ENCODE measurements around the gene AOC2. TPM values are rescaled to one million over a fixed set of nuclear protein-coding genes. Genes with fewer than 3 reads are reported as not detected.

Gene AOC2
- total and polyA plus RNA-seq, 2 of the 13 experiments (the other 11 are each of a cell fraction or from before 2014, with no cell fraction given), result 1.2 to 3.3 TPM

DNA sequence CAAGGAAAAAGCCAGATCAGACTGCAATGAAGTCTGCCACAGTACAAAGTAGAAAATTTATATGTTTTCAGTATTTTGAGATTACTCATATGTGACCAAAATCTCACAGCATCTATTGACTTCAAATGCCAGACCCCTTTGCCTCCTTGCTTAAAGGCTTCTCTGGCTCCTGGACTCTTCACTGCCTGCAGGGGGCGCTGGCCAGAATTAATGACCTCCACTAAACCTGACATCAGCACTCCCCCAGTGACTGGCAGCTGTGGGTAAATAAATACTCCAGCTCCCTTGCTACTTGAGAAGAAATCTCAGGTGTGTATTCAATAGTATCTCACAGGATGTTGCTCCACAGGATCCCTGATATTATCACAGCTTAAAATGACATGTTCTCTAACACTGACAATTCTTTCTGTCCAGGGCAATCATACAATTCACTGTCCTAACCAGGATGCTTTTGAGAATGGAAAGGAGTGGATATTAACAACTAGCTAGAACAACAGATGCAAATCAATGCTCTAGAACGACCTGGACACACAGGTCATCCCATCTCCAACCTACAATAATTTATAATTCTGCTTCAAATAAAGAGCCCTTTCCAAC is 24.3 kb upstream of the AOC2 start (continued):
- no peak for TF ChIP-seq ZNF407 (CRISPR knock-in tag; IDR thresholded peaks at IDR 0.05; ENCODE audit: not compliant biosample characterization)
- TF ChIP-seq NR2F6 (IDR thresholded peaks at IDR 0.05), result peak; percentile 46
- no peak; the same call in 1 of the 2 replicates for TF ChIP-seq NR2F6 (CRISPR knock-in tag; IDR thresholded peaks at IDR 0.05)
- TF ChIP-seq FIP1L1 (IDR thresholded peaks at IDR 0.05; ENCODE audit: borderline replicate concordance, insufficient read depth, low read depth, low read length), result no peak
- TF ChIP-seq, protein P1, sequence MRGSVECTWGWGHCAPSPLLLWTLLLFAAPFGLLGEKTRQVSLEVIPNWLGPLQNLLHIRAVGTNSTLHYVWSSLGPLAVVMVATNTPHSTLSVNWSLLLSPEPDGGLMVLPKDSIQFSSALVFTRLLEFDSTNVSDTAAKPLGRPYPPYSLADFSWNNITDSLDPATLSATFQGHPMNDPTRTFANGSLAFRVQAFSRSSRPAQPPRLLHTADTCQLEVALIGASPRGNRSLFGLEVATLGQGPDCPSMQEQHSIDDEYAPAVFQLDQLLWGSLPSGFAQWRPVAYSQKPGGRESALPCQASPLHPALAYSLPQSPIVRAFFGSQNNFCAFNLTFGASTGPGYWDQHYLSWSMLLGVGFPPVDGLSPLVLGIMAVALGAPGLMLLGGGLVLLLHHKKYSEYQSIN (CRISPR knock-in tag; IDR thresholded peaks at IDR 0.05; ENCODE audit: borderline replicate concordance), result no peak
- TF ChIP-seq, protein P2, sequence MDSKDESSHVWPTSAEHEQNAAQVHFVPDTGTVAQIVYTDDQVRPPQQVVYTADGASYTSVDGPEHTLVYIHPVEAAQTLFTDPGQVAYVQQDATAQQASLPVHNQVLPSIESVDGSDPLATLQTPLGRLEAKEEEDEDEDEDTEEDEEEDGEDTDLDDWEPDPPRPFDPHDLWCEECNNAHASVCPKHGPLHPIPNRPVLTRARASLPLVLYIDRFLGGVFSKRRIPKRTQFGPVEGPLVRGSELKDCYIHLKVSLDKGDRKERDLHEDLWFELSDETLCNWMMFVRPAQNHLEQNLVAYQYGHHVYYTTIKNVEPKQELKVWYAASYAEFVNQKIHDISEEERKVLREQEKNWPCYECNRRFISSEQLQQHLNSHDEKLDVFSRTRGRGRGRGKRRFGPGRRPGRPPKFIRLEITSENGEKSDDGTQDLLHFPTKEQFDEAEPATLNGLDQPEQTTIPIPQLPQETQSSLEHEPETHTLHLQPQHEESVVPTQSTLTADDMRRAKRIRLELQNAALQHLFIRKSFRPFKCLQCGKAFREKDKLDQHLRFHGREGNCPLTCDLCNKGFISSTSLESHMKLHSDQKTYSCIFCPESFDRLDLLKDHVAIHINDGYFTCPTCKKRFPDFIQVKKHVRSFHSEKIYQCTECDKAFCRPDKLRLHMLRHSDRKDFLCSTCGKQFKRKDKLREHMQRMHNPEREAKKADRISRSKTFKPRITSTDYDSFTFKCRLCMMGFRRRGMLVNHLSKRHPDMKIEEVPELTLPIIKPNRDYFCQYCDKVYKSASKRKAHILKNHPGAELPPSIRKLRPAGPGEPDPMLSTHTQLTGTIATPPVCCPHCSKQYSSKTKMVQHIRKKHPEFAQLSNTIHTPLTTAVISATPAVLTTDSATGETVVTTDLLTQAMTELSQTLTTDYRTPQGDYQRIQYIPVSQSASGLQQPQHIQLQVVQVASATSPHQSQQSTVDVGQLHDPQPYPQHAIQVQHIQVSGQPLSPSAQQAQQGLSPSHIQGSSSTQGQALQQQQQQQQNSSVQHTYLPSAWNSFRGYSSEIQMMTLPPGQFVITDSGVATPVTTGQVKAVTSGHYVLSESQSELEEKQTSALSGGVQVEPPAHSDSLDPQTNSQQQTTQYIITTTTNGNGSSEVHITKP (CRISPR knock-in tag; IDR thresholded peaks at IDR 0.05; ENCODE audit: low read depth), result no peak
- TF ChIP-seq ZNF432 (CRISPR knock-in tag; IDR thresholded peaks at IDR 0.05; ENCODE audit: borderline replicate concordance), result no peak
- no peak for TF ChIP-seq TGIF2 (CRISPR knock-in tag; IDR thresholded peaks at IDR 0.05)
- no peak for TF ChIP-seq KLF12 (CRISPR knock-in tag; IDR thresholded peaks at IDR 0.05; ENCODE audit: borderline replicate concordance)
- TF ChIP-seq AGO1 (IDR thresholded peaks at IDR 0.05; ENCODE audit: low read depth, low read length, poor library complexity, severe bottlenecking), result no peak
- TF ChIP-seq RAD21 (CRISPR knock-in tag; IDR thresholded peaks at IDR 0.05), result peak; percentile 60
- no peak for TF ChIP-seq JUND (CRISPR knock-in tag; IDR thresholded peaks at IDR 0.05)
- TF ChIP-seq SMC3 (IDR thresholded peaks at IDR 0.05; ENCODE audit: low read length), result peak; percentile 82
- TF ChIP-seq SIX4 (CRISPR knock-in tag; IDR thresholded peaks at IDR 0.05), result no peak
- no peak for TF ChIP-seq SNRNP70 (IDR thresholded peaks at IDR 0.05; ENCODE audit: low read depth, low read length)
- TF ChIP-seq ZNF260 (CRISPR knock-in tag; IDR thresholded peaks at IDR 0.05; ENCODE audit: borderline replicate concordance, low read depth), result no peak
- peak; percentile 45 for TF ChIP-seq FOSL2 (CRISPR knock-in tag; IDR thresholded peaks at IDR 0.05)
- TF ChIP-seq ZMYM4 (CRISPR knock-in tag; IDR thresholded peaks at IDR 0.05), result no peak

All from HepG2 (cell line).